ENCODE results near the gene SCRT2. TPM values are rescaled to one million over a fixed set of nuclear protein-coding genes. Genes with fewer than 3 reads are reported as not detected.

SCRT2 gene
- total and polyA plus RNA-seq, 2 of the 4 experiments (the other 2 are of a cell fraction), result not detected

GRCh38 chr20:703426-703825 is 27.8 kb upstream of the SCRT2 start:
- no peak overlapping the region for H2BK15ac ChIP-seq (ENCODE audit: low read depth, low read length)
- H2BK120ac ChIP-seq (ENCODE audit: low read depth, low read length), result no peak overlapping the region
- H4K5ac ChIP-seq (ENCODE audit: low read depth, low read length), result no peak overlapping the region
- H4K20me1 ChIP-seq (ENCODE audit: insufficient read depth, low read length), result no peaks in the 10 kb centered on the region
- H3K4me3 ChIP-seq (ENCODE audit: insufficient read depth, low read depth, low read length), result no peak overlapping the region
- BruUV-seq (replicated peaks), result no TSS peak
- H4K8ac ChIP-seq (ENCODE audit: low read depth in 2 of 2, low read length in 2 of 2), result no peak overlapping the region
- no peak overlapping the region for H2BK20ac ChIP-seq (ENCODE audit: low read depth, low read length)
- no peak overlapping the region for H3K4me2 ChIP-seq (ENCODE audit: low read depth, low read length)
- H3K36me3 ChIP-seq (ENCODE audit: control insufficient read depth, insufficient read depth, low read length), result no peaks in the 10 kb centered on the region
- dilution Hi-C loops (cut with HindIII; ENCODE audit: low sequenced_read_pairs, unreplicated experiment), result no loop called here
- H3K79me1 ChIP-seq (ENCODE audit: low read depth in 1 of 2, low read length in 2 of 2), result no peaks in the 10 kb centered on the region
- in situ Hi-C loops (cut with MboI; ENCODE audit: low sequenced_read_pairs), result no loop called here
- TF ChIP-seq BHLHE40 (IDR thresholded peaks at IDR 0.05; ENCODE audit: low read depth, low read length), result no peak
- TF ChIP-seq CHD1 (IDR thresholded peaks at IDR 0.05; ENCODE audit: low read depth, low read length), result no peak
- no peak for TF ChIP-seq RFX5 (IDR thresholded peaks at IDR 0.05; ENCODE audit: low read depth, low read length)
- TF ChIP-seq MAZ (IDR thresholded peaks at IDR 0.05; ENCODE audit: borderline replicate concordance, low read depth, low read length), result no peak
- TF ChIP-seq FOS (IDR thresholded peaks at IDR 0.05; ENCODE audit: low read depth, low read length), result no peak
- TF ChIP-seq ELK1 (IDR thresholded peaks at IDR 0.05; ENCODE audit: borderline replicate concordance, low read depth, low read length), result no peak
- TF ChIP-seq MXI1 (IDR thresholded peaks at IDR 0.05; ENCODE audit: borderline replicate concordance, low read depth, low read length), result no peak
- TF ChIP-seq POLR2A (IDR thresholded peaks at IDR 0.05; ENCODE audit: low read depth, low read length), result no peak
- no peak for TF ChIP-seq USF2 (IDR thresholded peaks at IDR 0.05; ENCODE audit: low read depth, low read length)
- TF ChIP-seq CTCF (conservative IDR thresholded peaks at IDR 0.05; ENCODE audit: low read depth, low read length), result no peak
- no peak for TF ChIP-seq RAD21 (IDR thresholded peaks at IDR 0.05; ENCODE audit: low read length)
- no peak for TF ChIP-seq SMC3 (IDR thresholded peaks at IDR 0.05; ENCODE audit: low read depth, low read length)
- no peak for TF ChIP-seq CEBPB (IDR thresholded peaks at IDR 0.05; ENCODE audit: low read depth, low read length)
- no peak for TF ChIP-seq MAFK (IDR thresholded peaks at IDR 0.05; ENCODE audit: low read depth, low read length)
- no peak for TF ChIP-seq NFE2L2 (IDR thresholded peaks at IDR 0.05; ENCODE audit: low read depth, low read length)
- no peak for TF ChIP-seq RCOR1 (IDR thresholded peaks at IDR 0.05; ENCODE audit: insufficient replicate concordance, low read length)
- no peaks in the 10 kb centered on the region for H3K4me1 ChIP-seq (ENCODE audit: control insufficient read depth, insufficient read depth, low read length)
- DNase-seq (no peak), ATAC-seq (ENCODE audit: low read depth) (no peak)
- H3K9me3 ChIP-seq (ENCODE audit: control insufficient read depth, insufficient read depth, low read length), result no peaks in the 10 kb centered on the region
- no peak overlapping the region for H3K27ac ChIP-seq (ENCODE audit: insufficient read depth, low read length)
- WGBS, 2 experiments (ENCODE audit: extremely low coverage in 2 of 2, insufficient read length in 1 of 2), result 48% methylated on average over 2 of the region's 8 CpGs; no CpG with 5 or more reads in 1 of the 2 experiments
- H4K91ac ChIP-seq (ENCODE audit: insufficient read depth, low read depth, low read length), result no peak overlapping the region
- no peak overlapping the region for H3K9ac ChIP-seq (ENCODE audit: low read depth, low read length)
- H2AFZ ChIP-seq (replicated peaks; ENCODE audit: low read length, poor library complexity), result no peak overlapping the region
- no peak overlapping the region for H3K14ac ChIP-seq (replicated peaks; ENCODE audit: low read depth, low read length)
- no peak overlapping the region for H3K18ac ChIP-seq (ENCODE audit: low read depth, low read length)
- ChIA-PET POLR2A (ENCODE audit: unreplicated experiment) (interaction anchor here (0.6 kb wide), 1 partner anchor 28 kb away, joined by 3 read pairs; the partner anchor contains the start of gene SCRT2), CTCF (interaction anchor here (0.7 to 1.0 kb wide), 2 partner anchors 16 to 36 kb away, joined by 3 read pairs; no protein-coding TSS in a partner anchor)
- H2AK5ac ChIP-seq (ENCODE audit: low read depth, low read length), result no peak overlapping the region
- H2BK5ac ChIP-seq (ENCODE audit: low read depth, low read length, poor library complexity, severe bottlenecking), result no peak overlapping the region
- no peak overlapping the region for H3K23ac ChIP-seq (ENCODE audit: low read depth, low read length)
- no peak overlapping the region for H3K56ac ChIP-seq (ENCODE audit: extremely low read depth, insufficient read depth, low read length)
- intact Hi-C loops (cut with micrococcal nuclease), result no loop called here
- no peak overlapping the region for H3K4ac ChIP-seq (ENCODE audit: low read depth, low read length)
- H3K9me1 ChIP-seq (ENCODE audit: insufficient read depth, low read length), result no peaks in the 10 kb centered on the region
- H3K27me3 ChIP-seq (ENCODE audit: control insufficient read depth, insufficient read depth, low read length), result peaks cover 16% of the 10 kb centered on the region
- no peak overlapping the region for H2AK9ac ChIP-seq (replicated peaks; ENCODE audit: low read depth, low read length, poor library complexity)
